Large intestine (tissue), 12 donors: Measurements from ENCODE around the gene DLGAP4. TPM values are rescaled to one million over a fixed set of nuclear protein-coding genes. Genes with fewer than 3 reads are reported as not detected.
A peak's percentile ranks its signal among the peaks of the same experiment; 100 is the strongest.

Source experiments
- DNase-seq, 2 donors: peaks; one replicate each; pipeline versions ENCODE4 v3.0.0 to v3.0.0-alpha.2; 2013
- H3K27ac ChIP-seq: one replicate; pipeline ENCODE4 v1.5.1; 2013; ENCODE audit warnings: low read length
- H3K27me3 ChIP-seq: 2 replicates; pipeline ENCODE4 v1.6.1; 2013; ENCODE audit warnings: low read length; ENCODE audit not compliant: control insufficient read depth, insufficient read depth
- H3K36me3 ChIP-seq: 2 replicates; pipeline ENCODE4 v1.6.1; 2013; ENCODE audit warnings: low read length; ENCODE audit not compliant: control insufficient read depth, insufficient read depth
- H3K4me1 ChIP-seq: one replicate; pipeline ENCODE4 v1.6.1; 2013; ENCODE audit warnings: low read length; ENCODE audit not compliant: control insufficient read depth, insufficient read depth
- H3K4me3 ChIP-seq: one replicate; pipeline ENCODE4 v1.5.1; 2013; ENCODE audit warnings: low read length
- H3K9me3 ChIP-seq: one replicate; pipeline ENCODE4 v1.6.1; 2013; ENCODE audit warnings: mild to moderate bottlenecking, low read depth, low read length, moderate library complexity; ENCODE audit not compliant: control insufficient read depth
- WGBS: methylation state at CpG from one replicate; pipeline ENCODE4 v1.1.5; 2013; ENCODE audit warnings: low lambda C conversion rate; ENCODE audit not compliant: insufficient coverage; 5-methylcytosine and 5-hydroxymethylcytosine counted together
- long read RNA-seq, 11 donors: transcript quantifications; one replicate each; lab custom pipeline, GENCODE V29; 2026
- polyA plus RNA-seq: library from polyadenylated mRNA; unstranded; fragments of 120-200 nt; gene quantifications from one replicate; pipeline ENCODE4 v1.2.1, GENCODE V29; 2013

The DLGAP4 gene
- 43.1 TPM for polyA plus RNA-seq
- long read RNA-seq, donor 1, partial matches to known transcripts: 0 of 7 reads
- long read RNA-seq, donor 1, other reads (novel, unspliced or antisense): 0 of 7 reads
- long read RNA-seq, donor 2, transcript DLGAP4-206 (7 exons, 3,110 nt): major isoform, 5 of 10 reads
- long read RNA-seq, donor 2, partial matches to known transcripts: 5 of 10 reads
- long read RNA-seq, donor 2, other reads (novel, unspliced or antisense): 0 of 10 reads
- long read RNA-seq, donor 3, partial matches to known transcripts: 25 of 25 reads
- long read RNA-seq, donor 3, other reads (novel, unspliced or antisense): 0 of 25 reads
- long read RNA-seq, donor 4: 0 reads
- long read RNA-seq, donor 5, partial matches to known transcripts: 0 of 4 reads
- long read RNA-seq, donor 5, other reads (novel, unspliced or antisense): 0 of 4 reads
- long read RNA-seq, donor 6, partial matches to known transcripts: 19 of 24 reads
- long read RNA-seq, donor 6, other reads (novel, unspliced or antisense): 0 of 24 reads
- long read RNA-seq, donor 7, partial matches to known transcripts: 0 of 4 reads
- long read RNA-seq, donor 7, other reads (novel, unspliced or antisense): 0 of 4 reads
- long read RNA-seq, donor 8, partial matches to known transcripts: 6 of 12 reads
- long read RNA-seq, donor 8, other reads (novel, unspliced or antisense): 0 of 12 reads
- long read RNA-seq, donor 9, partial matches to known transcripts: 5 of 8 reads
- long read RNA-seq, donor 9, other reads (novel, unspliced or antisense): 0 of 8 reads
- long read RNA-seq, donor 10, partial matches to known transcripts: 6 of 12 reads
- long read RNA-seq, donor 10, other reads (novel, unspliced or antisense): 0 of 12 reads
- long read RNA-seq, donor 11, partial matches to known transcripts: 6 of 9 reads
- long read RNA-seq, donor 11, other reads (novel, unspliced or antisense): 0 of 9 reads

GRCh38 chr20:36305602-36306551 is at the start of gene DLGAP4:
DLGAP4 (plus strand) TSS chr20:36306339; CDS start chr20:36431718, 125,379 bp downstream.
- Histone ChIP-seq H3K27me3 (peaks cover 81% of the 10 kb centered on the region), H3K36me3 (no peaks in the 10 kb centered on the region), H3K4me3 (peak within 1 kb of the TSS; percentile 23), H3K27ac (no peak within 1 kb of the TSS), H3K9me3 (peaks cover 8% of the 10 kb centered on the region), H3K4me1 (peaks cover 4% of the 10 kb centered on the region)
- 0% methylated on average over 1 of the region's 96 CpGs for WGBS
- no peak for DNase-seq

- H3K27me3 ChIP-seq: no peaks in the 10 kb centered on the region
- H3K4me1 ChIP-seq: no peaks in the 10 kb centered on the region
- H3K36me3 ChIP-seq: peaks cover 21% of the 10 kb centered on the region
- H3K9me3 ChIP-seq: no peaks in the 10 kb centered on the region
- no peak overlapping the region for H3K27ac ChIP-seq
- H3K4me3 ChIP-seq: no peak overlapping the region
- 20% methylated on average over 2 of the region's 16 CpGs for WGBS
- no peak for DNase-seq
These were observed 46.7 kb upstream of the DLGAP4 start for GRCh38 chr20:36259177-36260061.

- Histone ChIP-seq H3K27me3 (no peaks in the 10 kb centered on the region), H3K9me3 (no peaks in the 10 kb centered on the region), H3K27ac (no peak overlapping the region), H3K4me1 (no peaks in the 10 kb centered on the region), H3K36me3 (peaks cover 18% of the 10 kb centered on the region), H3K4me3 (no peak overlapping the region)
- DNase-seq: no peak
- WGBS: 40% methylated on average over 2 of the region's 7 CpGs
These were observed 45.8 kb upstream of the DLGAP4 start for GRCh38 chr20:36260316-36260715.

- no CpG with 5 or more reads among the region's 12 CpGs for WGBS
- H3K36me3 ChIP-seq: peaks cover 6% of the 10 kb centered on the region
- no peaks in the 10 kb centered on the region for H3K4me1 ChIP-seq
- no peaks in the 10 kb centered on the region for H3K9me3 ChIP-seq
- no peak for DNase-seq
- H3K27ac ChIP-seq: no peak overlapping the region
- H3K27me3 ChIP-seq: no peaks in the 10 kb centered on the region
- H3K4me3 ChIP-seq: no peak overlapping the region
These were observed 44.6 kb upstream of the DLGAP4 start for GRCh38 chr20:36261389-36262105.

GRCh38 chr20:36262440-36262839 is 43.7 kb upstream of the DLGAP4 start:
- H3K9me3 ChIP-seq: no peaks in the 10 kb centered on the region
- DNase-seq: no peak
- H3K4me3 ChIP-seq: no peak overlapping the region
- no CpG with 5 or more reads among the region's 12 CpGs for WGBS
- no peaks in the 10 kb centered on the region for H3K4me1 ChIP-seq
- no peaks in the 10 kb centered on the region for H3K27me3 ChIP-seq
- H3K27ac ChIP-seq: no peak overlapping the region
- no peaks in the 10 kb centered on the region for H3K36me3 ChIP-seq

- DNase-seq: no peak
These were observed 41.5 kb upstream of the DLGAP4 start for GRCh38 chr20:36264426-36265246.

GRCh38 chr20:36266189-36266588 is 40.0 kb upstream of the DLGAP4 start:
- DNase-seq: no peak
- Histone ChIP-seq H3K4me3 (no peak overlapping the region), H3K9me3 (no peaks in the 10 kb centered on the region), H3K27me3 (no peaks in the 10 kb centered on the region), H3K36me3 (no peaks in the 10 kb centered on the region), H3K4me1 (no peaks in the 10 kb centered on the region), H3K27ac (no peak overlapping the region)
- WGBS: no CpG with 5 or more reads among the region's 6 CpGs

More at GRCh38 chr20:36264426-36265246, 41.5 kb upstream of the DLGAP4 start:
- H3K27me3 ChIP-seq: no peaks in the 10 kb centered on the region
- no peak overlapping the region for H3K27ac ChIP-seq
- no peaks in the 10 kb centered on the region for H3K4me1 ChIP-seq
- H3K9me3 ChIP-seq: no peaks in the 10 kb centered on the region
- H3K4me3 ChIP-seq: no peak overlapping the region
- WGBS: no CpG with 5 or more reads among the region's 20 CpGs
- no peaks in the 10 kb centered on the region for H3K36me3 ChIP-seq

GRCh38 chr20:36267605-36268381 is 38.3 kb upstream of the DLGAP4 start:
- H3K4me3 ChIP-seq: no peak overlapping the region
- H3K9me3 ChIP-seq: no peaks in the 10 kb centered on the region
- H3K27ac ChIP-seq: no peak overlapping the region
- DNase-seq: no peak
- no peaks in the 10 kb centered on the region for H3K4me1 ChIP-seq
- H3K27me3 ChIP-seq: no peaks in the 10 kb centered on the region
- no CpG with 5 or more reads among the region's 24 CpGs for WGBS
- H3K36me3 ChIP-seq: no peaks in the 10 kb centered on the region
